GM19455 (cell line): Measurements from ENCODE around the gene NOC2L.
"Not testable (repeated sequence)": the region's sequence is repeated elsewhere in the genome, so short reads cannot be mapped to it uniquely, and the experiment has no call there.

Experiments used
- ATAC-seq: cut with Tn5 transposase; IDR thresholded peaks from one replicate; pipeline ENCODE4 v1.9.1; 2021; ENCODE audit not compliant: unreplicated experiment

The NOC2L gene

DNA sequence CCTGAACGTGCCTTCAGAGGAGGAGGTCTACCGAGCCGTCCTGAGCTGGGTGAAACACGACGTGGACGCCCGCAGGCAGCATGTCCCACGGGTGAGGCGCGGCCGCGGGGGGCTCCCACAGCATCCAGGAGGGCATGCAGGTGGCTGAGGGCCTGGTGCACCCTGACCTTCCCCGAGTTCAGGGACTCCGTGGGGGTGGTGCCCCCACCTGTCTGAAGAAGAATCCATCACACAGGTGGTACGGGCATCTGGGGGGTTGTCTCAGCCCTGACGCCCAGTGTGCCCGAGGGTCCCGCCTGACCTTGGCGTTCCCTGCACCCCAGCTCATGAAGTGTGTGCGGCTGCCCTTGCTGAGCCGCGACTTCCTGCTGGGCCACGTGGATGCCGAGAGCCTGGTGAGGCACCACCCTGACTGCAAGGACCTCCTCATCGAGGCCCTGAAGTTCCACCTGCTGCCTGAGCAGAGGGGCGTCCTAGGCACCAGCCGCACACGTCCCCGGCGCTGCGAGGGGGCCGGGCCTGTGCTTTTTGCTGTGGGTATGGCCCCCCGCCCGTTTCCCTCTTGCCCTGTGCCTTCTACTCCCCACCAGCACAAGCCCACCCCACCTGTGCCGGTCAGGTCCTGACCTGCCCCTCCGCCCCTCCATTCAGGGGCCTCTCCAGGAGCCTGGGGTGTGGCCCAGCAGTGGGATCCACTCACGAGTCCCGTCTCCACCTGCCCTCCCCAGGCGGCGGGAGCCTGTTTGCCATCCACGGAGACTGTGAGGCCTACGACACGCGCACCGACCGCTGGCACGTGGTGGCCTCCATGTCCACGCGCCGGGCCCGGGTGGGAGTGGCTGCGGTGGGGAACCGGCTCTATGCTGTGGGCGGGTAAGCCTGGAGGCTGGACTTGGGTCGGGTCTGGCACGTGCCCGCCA is 3.6 kb upstream of the NOC2L start:
- no peak for ATAC-seq

DNA sequence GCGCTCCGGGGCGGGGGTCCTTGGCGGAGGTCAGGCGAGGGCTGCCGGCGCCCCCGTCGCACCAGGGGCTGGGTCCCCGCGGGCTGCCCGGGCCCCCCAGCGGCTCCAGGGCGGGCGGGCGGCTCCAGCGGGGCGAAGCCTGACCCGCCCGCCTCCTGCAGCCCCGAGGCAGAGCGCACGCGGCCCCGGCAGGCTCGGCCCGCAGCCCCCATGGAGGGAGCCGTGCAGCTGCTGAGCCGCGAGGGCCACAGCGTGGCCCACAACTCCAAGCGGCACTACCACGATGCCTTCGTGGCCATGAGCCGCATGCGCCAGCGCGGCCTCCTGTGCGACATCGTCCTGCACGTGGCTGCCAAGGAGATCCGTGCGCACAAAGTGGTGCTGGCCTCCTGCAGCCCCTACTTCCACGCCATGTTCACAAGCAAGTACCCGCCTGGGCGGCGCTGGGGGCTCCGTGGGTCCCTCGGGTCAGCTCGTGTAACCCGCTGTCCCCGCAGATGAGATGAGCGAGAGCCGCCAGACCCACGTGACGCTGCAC is 2.1 kb upstream of the NOC2L start:
- no peak for ATAC-seq

DNA sequence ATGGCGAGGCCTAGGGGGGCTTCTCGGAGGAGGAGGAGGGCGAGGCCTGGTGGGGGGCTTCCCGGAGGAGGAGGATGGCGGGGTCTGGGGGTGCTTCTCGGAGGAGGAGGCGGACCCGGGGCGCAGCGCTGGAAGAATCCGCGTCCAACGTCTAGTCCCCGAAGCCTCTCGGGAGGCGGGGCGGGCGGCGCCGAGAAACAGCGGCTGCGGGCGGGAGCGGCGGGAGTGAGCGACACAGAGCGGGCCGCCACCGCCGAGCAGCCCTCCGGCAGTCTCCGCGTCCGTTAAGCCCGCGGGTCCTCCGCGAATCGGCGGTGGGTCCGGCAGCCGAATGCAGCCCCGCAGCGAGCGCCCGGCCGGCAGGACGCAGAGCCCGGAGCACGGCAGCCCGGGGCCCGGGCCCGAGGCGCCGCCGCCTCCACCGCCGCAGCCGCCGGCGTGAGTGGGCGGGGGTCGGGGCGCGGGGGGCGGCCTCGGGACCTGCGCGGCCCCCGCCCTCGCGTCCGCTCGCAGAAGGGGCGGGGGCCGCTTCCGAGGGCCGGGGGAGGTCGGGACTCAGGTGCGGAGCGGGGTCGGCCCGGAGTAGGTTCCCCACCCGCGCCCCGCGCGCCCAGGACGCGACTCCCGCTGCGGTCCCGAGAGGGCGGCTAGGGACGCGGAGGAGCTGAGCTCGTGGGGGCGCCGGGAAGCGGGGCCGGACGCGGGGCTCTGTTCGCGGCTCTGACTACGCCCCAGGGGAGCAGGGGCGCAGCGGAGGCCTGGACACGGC is 1.5 kb upstream of the NOC2L start, which contains the start of gene KLHL17:
Gene KLHL17 (plus strand): TSS at position 222 of the 769 bp plus-strand sequence. CDS start 110 bp downstream, at position 332.
- no peak for ATAC-seq

DNA sequence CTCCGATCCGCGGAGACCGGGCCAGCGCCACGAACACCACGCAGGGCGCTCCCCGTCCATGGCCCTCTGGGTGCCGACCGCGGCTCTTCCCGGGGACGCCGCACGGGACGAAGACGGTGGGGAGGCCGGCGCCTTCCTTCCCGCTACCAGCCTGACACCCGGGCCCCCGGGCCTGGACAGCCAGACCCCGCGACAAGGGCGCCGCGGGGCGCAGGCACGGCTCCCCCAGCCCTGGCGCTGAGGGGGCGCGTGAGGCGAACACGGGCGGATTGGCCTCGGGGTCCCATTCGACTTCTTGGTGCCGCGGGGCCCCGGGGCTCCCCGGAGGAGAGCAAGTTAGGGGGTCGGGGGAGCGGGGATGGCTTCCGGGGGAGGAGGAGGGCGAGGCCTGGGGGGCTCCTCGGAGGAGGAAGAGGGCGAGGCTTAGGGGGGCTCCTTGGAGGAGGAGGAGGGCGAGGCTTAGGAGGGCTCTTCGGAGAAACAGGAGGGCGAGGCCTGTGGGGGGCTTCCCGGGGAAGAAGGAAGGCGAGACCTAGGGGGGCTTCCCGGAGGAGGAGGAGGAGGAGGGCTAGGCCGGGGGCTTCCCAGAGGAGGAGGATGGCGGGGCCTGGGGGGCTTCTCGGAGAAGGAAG is 791 bp upstream of the NOC2L start:
- no peak for ATAC-seq

DNA sequence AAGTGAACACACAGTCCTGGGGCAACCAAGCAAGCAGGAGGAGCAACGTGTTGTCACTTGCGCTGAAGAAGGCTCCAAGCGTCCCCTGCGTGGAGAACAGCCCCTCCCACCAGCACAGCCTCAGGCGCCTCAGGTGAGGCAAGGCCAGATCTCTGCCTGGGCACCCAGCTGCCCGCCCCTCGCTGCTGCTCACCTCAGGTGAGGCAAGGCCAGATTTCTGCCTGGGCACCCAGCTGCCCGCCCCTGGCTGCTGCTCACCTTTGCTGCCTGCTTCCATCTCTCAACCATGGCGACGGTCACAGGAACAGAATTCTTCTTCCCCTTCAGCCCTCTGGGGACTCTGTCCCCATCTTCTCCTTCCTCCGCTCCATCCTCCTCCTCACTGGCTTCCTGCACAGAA is 2.4 kb downstream of the NOC2L start:
- no peak for ATAC-seq

DNA sequence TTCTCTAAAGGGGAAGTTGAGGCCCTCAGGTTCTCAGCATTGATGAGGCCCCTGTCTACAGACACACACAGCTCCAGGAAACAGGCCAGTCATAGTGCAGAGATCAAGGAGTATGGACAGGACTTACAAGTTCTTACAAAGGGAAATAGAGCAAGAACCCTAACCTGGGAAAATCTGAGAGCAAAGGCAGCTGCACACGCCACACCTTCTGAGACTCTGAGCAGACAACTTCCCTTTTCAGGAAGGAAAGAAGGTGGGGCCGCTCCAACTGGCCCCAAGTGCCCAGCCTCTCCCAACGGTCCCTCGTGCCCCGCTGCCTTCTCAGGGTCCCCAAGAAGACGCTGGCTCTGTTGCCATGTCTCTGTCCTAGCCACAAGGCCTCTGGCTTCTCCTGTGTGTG is 3.6 kb downstream of the NOC2L start:
- no peak for ATAC-seq

DNA sequence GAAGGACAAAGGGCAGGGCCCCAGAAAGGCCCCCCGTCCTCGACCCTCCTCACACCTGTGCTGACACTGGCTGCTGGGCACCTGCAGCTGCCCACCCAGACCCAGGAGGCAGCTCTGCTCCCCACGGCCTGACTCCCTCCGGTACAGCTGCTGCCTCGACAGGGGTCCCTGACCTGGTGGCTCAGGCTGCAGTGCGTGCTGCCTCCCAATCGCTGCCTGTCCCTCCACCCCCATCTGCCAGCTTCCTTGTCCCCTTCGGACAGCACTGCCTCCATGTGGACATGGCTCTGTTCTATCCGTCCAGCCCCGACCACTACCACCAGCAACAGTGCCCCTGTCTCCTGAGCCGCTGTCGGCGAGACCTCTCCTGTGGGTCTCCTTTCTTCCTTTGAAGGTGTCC is 4.1 kb downstream of the NOC2L start:
- ATAC-seq, result no peak

DNA sequence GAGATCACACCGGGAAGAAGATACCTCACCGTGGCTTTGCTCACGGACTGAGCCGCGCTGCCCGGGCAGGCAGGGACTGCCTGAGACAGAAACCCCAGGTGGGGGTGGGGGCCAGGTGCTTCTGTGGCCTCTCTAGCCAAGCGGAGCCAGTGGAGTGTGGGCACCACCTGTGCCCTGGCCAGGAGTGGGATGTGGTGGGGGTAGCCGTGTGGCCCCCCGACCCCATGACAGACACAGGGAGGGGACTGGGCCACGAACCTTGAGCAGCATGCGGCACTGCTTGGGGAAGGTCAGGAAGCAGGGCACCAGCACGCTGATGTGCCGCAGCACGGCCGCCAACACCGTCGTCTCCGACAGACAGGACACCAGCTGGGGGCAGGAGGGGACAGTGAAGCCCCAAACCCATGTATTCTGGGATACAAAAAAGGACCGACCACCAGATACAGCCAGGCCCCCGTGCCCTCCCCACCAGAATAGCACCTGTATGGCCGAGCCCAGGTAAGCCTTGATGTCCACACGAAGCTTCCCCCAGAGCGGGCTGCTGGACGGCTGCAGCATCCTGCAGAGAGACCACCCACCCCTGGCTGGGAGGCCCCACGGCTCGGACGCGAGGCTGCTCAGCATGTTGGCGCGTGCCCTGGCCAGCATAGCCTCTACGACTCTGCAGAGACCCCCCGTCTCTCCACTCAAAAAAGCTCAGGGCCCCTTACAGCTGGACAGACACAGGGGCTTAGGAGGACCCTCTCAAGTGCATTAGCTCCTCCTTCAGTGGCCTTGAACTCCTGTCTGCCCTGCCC is 5.3 kb downstream of the NOC2L start:
- ATAC-seq, result no peak

DNA sequence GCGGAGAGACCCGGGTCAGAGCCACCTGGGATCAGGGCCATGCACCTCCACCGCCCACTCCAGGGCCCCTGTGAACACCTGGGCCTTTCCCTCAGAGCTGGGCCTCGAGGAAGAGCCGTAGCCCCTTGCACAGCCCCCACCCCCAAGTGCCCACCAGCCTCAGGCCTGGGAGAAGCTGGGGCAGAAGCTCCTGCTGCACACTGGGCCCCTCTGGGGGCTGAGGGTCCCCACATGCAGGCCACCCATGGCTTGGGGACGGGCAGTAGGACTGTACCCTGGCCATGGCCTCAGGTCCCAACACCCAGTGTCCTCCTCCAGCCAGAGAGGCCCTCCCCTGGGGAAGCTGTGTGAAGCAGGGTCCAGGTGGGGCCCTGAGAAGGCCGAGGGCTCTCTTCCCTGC is 6.5 kb downstream of the NOC2L start:
- ATAC-seq, result no peak

DNA sequence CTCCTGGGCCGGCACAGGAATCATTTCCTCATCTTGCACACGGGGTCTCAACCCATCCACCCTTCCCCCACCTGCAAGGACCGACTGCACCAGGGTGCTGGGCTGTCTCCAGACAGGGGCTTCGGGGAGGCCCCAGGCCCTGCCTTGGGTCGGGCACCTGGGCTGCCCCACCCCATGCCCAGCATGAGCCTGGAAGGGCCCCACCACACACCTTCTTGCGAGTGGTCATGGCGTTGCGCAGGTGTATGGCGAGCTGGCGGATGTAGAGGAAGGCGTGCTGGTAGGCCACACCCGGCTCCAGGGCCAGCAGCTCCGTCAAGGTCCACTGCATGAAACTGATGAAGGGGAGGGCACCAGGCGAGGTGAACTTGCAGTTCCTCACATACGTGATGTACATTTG is 6.9 kb downstream of the NOC2L start:
- no peak for ATAC-seq

DNA sequence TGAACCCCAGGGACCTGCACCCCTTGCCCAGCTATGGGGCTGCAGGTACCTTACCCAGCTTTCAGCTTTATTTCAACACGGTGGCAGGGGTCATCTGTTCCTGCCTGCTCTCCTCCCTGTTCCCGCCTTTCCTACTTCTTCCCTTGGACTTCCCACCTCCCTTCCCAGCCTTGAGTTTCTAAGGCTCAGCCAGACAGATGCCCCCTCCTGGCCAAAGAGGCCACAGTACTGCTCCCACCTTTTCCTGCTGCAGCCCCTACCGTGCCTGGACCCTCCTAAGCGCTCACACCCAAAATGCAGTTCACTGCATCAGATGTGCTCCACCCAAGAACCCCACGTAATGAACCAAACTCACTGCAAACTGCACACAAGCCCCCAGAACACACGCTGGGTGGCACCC is 7.7 kb downstream of the NOC2L start:
- ATAC-seq, result no peak

DNA sequence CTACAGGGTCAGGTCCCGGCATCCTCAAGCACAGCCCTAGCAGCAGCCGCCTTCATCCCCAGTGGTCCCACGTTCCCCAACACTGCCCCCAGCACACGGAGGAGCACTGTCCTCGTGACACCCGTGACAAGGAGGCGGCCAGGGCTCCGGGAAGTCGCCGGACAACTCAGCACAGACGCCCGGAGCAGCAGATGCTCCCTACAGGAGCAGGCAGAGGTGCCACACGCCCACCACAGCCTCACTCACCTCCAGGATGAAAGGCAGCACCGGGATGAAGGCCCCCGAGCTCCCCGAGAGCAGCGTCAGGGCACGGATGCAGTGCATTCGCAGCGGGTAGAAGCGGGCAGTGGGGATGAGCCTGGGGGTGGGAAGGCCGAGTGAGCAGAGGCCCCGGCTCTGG is 8.2 kb downstream of the NOC2L start:
- ATAC-seq, result no peak

DNA sequence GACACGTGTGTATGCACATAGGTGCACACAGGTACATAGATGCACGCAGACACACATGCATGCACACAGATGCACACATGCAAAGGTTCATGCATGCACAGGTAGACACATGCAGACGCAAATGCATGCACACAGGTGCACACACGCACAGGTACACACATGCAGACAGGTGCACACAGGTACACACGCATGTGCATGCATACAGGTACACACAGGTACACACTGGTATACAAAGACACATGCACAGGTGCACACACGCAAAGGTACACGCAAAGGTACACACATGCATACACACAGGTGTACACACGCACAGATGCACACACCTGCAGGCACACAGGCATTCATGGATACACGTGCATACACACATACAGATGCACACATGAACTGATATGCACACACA is 8.8 kb downstream of the NOC2L start:
- ATAC-seq, result no peak

DNA sequence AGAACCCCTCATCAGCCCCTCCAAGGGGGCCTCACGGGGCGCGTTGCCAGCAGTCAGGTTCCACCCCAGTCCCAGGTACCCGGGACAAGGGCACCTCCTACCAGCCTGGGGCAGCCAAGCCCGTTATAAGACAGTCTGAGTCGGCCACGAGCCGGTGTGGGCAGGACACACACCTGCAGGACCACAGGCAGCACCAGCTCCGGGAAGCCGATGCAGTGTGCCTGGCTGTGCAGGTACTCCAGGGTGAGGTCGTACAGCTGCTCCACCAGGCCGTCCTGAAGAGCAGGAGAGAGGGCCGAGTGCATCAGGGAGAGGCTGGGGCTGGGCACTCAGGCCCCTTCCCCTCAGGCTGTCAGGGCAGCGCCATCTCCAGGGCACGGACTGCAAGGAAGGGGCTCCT is 11.1 kb downstream of the NOC2L start:
- no peak for ATAC-seq

DNA sequence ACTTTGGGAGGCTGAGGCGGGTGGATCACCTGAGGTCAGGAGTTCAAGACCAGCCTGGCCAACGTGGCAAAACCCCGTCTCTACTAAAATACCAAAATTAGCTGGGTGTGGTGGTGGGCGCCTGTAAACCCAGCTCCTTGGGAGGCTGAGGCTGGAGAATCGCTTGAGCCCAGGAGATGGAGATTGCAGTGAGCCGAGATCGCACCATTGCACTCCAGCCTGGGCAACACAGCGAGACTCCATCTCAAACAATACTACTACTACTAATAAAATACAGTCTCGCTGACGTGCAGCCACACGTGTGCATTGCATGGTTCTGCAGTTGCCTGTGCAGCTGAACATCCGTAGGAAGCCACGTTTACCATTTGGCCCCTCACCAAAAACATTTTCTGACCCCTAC is 12.2 kb downstream of the NOC2L start:
- ATAC-seq, result not testable (repeated sequence)

DNA sequence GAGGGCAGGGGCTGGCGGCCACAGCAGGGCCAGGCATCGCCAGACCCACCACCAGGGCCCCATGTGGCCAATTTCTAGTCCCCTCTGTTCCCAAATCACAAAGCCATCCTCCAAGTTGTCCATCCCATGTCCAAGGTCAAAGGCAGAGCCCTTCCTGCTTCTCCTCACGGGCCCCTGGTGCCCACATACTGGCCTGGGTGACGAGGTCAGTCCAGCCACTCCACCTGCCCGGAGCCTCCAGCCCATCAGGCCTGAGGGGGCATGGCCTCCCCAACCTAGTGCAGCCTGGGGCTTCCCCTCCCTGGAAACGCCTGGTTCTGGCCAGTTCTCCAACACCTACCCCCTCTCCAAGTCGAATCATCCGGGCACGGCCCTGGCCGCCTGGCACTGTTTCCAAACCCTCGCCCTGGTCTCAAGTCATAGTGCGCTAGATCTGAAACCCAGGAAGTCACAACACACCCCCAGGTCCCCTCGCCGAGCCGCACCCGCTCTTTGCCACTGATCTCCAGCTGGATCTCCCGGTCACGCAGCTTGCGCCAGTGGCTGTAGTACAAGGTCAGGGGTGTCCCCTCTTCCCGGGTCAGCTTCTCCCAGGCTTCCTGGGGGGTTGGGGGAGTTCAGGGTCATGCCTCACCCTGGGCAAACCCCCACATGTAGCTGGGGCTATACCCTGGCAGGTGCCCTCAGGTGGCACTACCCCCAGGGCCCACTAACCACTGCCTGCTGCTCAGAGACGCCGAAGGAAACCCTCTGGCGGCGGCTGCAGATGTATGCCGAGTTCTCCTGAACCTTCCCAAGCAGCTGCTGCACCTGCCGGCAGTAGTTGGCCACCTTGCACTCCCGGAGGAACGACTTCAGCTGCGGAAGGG is 13.1 kb downstream of the NOC2L start:
- ATAC-seq, result no peak

DNA sequence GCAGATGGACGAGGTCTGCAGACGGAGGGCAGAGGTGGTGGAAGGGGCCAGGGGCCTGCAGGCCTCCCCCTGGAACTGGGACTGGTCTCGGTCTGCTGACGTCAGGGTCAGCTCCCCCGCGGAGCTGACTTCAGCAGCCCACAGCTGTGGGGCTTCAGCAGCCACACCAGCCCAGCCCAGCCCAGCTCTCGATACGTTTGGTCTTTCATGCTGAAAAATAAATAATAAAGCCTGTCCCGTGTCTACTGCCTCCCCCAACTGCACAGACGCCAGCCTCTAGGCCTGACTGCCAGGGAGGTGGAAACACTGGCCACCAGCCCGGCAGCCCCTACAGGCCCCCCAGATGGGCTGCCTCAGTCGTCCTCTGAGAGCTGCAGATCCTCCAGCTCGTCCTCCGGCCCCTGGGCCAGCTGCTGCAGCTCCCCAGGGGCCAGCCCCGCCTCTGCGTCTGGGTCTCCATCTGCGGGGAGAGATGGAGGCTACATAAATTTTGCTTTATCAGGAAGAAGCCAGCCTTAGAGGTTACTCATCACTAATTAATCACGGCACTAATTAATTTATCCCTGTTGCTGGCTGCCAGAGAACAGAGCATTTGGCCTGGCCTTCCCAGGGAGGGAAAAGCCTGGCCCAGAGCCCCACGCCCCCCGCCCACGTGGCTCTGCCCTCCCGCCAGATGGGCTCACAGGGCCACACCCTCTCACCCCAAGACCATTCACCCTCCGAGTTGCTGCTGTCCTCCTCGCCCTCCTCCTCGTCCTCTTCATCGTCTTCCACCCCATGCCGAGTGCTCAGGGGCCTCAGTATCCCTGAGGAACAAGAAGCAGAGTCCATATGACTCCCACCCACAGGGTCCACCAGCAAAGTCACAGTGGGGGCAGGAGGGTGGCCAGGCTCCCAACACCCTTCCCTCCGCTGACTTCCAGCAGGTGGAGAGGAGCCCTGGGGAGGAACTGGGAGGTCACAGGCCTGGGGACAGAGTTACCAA is 14.4 kb downstream of the NOC2L start:
- ATAC-seq, result no peak

DNA sequence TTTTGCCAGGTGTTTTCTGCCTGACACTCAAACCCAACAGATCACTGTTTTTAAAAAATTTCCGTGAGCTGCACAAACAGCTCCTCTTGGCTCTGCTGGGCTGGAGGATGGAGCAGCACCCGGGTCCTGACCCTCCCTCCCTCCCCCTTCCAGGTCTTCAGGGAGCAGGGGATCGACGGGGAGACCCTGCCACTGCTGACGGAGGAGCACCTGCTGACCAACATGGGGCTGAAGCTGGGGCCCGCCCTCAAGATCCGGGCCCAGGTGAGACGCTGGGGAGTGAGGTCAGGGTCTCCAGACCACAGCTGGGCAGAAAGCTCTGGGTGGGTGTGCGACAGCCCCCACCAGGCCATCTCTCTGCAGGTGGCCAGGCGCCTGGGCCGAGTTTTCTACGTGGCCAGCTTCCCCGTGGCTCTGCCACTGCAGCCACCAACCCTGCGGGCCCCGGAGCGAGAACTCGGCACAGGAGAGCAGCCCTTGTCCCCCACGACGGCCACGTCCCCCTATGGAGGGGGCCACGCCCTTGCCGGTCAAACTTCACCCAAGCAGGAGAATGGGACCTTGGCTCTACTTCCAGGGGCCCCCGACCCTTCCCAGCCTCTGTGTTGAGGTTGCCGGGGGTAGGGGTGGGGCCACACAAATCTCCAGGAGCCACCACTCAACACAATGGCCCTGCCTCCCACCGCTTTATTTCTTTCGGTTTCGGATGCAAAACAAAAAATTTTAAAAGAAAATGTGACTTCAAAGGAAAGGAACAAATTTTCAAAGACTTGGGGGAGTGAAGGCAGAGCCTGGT is 15.3 kb downstream of the NOC2L start:
- no peak for ATAC-seq
